ENCODE results near the gene C14orf132.
"Not testable (repeated sequence)": the region's sequence is repeated elsewhere in the genome, so short reads cannot be mapped to it uniquely, and the experiment has no call there.

Gene C14orf132

DNA sequence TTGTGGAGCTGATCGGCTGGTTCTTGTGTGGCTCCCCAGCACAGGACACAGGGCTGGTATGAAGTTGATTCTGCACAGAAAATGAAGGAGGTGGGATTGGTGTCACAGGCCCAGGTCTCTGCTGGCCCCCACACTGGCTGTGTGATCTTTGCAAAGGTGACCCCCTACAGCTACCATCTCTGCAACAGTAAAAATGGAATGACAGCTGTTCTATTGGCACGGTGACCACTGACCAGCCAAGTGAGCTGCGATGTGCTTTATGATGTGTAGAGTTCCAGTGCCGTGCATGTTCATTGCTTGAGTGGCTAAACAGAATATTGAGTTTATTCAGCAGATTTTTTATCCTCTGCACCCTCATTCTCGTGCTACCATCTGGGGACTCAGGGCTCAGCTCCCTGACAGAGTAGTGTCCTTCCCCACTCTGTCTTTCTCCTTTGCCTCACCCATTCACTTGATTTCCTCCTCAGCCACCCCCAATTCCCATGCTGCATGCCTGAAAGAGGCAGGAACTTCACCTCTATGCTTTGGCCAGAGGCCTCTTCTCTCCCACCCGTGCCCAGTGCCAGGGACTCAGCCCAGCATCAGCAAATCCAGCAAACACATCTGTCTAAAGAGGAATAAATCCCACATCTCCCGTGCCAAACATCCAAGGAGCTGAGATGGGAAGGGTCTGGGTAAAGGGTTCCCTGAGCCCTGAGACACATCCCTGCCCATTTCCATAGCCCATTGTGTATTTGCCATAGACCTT lies 21.2 kb downstream of the C14orf132 start:
- no peak for FAIRE-seq

DNA sequence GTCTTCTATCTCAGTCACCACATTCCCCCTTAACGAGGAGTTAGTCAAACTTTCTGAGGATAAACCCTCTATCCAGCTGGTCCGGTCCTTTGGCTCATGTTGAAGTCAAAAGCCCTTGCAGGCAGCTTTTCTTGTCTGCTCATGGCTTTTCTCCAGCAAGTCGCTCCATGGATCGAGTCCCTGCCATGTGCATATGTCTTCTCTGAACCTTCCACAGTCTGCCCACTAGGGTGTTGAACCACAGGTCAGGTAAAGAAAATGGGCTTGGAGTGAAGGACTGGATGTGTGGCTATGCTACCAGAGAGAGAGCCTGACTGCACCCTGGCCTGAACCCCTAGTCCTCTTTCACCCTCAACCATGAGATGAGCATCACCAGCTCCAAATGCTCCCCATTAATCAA lies 22.8 kb downstream of the C14orf132 start:
- no peak for FAIRE-seq

DNA sequence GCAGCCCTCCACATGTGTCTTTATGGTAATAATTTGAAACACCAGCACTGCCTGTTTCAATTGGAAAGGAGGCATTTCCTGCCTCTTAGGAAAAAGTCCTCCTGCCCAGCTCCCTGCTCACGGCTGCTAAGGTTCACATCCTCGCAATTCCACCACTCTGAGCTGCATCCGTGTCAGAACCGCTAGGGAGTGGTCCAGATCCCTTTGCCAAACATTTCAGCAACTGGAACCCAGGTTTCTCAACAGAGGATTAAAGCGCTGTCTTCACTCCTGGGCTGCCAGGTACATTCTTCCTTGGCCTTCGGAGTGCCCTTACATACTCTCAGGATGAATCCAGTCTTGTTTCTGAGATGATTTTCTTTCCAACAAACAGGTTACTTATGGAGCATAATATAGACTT lies 23.3 kb downstream of the C14orf132 start:
- no peak for FAIRE-seq

DNA sequence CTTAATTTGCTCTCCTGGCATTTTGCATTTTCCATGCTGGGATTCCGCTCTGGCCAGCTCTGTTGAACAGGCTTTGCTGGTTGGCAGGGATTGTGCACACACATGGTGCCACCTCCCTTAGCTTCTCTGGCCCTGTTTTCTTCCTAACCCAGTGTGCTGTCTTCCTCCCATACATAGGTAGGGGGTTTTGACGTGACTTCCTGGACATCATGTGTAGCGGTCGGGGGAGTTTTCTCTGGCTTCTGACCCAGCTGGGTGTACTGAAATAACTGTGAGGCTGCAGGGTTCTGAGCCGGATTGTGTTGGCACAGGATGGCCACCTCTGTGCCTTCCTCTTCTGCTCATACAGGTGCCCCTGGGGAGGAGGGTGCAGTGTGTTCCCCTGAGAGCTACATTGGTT lies 25.7 kb downstream of the C14orf132 start:
- no peak for FAIRE-seq

DNA sequence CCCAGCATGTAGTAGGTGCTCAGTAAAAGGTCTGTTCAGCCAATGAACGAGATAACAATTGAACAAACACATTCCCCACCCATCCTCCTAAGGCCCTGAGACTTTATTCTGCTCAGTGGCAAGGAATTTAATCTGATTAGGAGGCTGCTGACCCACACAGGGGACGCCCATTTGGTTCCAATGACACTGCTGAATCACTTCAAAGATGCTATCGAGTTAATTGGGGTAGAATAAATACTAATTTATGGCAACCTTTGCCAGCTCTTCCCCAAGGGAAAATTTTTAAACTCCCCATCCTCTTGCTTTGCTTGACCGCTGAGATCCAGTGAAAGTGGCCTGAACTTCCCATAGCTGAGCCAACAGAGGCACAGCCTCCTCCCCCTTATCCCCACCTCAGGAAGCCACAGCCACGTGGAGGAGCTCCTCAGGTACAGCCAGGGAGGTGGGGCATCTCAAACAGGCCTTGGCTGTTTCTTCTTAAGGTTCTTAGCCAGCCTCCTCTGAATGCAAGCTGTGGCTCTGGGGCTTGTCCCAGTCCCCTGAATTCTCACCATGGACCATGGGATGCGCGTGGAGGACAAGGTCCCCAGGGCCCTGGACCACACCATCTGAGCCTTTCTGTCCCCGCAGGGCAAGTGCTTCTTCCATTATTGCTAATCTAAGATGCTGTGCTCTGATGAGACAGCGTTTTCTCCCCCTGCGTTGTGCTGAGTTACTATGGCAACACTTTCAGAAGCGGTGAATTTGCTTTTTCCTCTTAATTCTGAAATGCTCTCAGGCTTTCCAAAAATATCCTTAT lies 26.7 kb downstream of the C14orf132 start:
- FAIRE-seq: no peak

DNA sequence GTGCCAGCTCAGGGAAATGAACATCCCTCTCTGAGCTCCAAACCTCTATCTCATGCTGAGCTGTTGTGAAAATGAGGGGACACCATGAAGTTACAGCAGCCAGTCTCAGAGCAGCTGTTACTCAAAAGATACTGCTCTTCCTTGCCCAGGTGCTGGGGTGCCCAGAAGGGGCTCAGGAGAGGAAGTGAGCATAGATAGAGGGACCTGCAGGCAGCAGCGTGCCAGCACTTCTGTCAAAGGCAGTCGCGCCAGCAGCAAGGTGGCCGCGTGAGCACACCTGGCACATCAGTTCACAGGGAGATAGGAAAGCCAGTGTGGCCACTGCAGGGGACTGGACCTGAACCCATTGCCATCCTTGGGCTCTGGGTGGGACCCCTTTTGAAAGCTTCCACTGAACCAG lies 27.8 kb downstream of the C14orf132 start:
- no peak for FAIRE-seq

GRCh38 chr14:96067985-96068930 lies 29.1 kb downstream of the C14orf132 start:
- no peak for FAIRE-seq

GRCh38 chr14:96069421-96069820 lies 30.3 kb downstream of the C14orf132 start:
- no peak for FAIRE-seq

- FAIRE-seq: no peak
Observed at GRCh38 chr14:96071561-96071960, 32.4 kb downstream of the C14orf132 start.

DNA sequence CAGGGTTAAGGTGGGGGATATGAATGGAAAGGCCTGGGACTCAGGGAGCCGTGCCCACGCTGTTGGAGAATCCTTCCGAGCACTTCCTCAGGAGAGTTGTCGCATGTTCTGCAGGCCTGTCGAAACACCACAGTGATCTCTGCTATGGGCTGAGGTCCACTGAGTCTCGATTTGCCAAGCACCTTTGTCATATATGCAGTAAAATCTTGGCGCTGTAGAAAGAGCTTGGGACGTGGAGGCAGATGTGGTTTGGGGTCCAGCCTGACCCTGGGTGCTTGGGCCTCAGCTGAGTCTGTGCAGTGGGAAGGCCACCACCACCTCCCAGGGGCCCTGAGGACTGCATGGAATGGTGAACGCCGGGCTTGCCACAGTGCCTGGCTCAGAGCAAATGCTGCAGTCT lies 32.9 kb downstream of the C14orf132 start:
- FAIRE-seq: no peak

- no peak for FAIRE-seq
Observed at GRCh38 chr14:96072746-96073145, 33.6 kb downstream of the C14orf132 start.

DNA sequence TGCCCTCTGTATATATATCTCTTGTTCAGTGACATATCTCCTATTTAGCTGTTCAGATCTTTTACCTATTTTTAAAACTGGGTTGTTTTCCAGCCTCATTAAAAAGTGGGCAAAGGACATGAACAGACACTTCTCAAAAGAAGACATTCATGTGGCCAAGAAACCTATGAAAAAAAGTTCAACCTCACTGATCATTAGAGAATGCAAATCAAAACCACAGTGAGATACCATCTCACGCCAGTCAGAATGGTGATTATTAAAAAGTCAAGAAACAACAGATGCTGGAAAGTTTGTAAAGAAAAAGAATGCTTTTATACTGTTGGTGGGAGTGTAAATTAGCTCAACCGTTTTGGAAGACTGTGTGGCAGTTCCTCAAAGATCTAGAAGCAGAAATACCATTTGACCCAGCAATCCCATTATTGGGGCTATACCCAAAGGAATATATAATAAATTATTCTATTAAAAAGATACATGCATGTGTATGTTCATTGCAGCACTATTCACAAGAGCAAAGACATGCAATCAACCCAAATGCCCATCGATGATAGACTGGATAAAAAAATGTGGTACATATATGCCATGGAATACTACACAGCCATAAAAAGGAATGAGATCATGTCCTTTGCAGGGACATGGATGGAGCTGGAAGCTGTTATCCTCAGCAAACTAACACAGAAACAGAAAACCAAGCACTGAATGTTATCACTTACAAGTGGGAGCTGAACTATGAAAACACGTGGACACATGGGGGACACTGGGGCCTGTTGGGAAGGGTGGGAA lies 34.3 kb downstream of the C14orf132 start:
- not testable (repeated sequence) for FAIRE-seq

DNA sequence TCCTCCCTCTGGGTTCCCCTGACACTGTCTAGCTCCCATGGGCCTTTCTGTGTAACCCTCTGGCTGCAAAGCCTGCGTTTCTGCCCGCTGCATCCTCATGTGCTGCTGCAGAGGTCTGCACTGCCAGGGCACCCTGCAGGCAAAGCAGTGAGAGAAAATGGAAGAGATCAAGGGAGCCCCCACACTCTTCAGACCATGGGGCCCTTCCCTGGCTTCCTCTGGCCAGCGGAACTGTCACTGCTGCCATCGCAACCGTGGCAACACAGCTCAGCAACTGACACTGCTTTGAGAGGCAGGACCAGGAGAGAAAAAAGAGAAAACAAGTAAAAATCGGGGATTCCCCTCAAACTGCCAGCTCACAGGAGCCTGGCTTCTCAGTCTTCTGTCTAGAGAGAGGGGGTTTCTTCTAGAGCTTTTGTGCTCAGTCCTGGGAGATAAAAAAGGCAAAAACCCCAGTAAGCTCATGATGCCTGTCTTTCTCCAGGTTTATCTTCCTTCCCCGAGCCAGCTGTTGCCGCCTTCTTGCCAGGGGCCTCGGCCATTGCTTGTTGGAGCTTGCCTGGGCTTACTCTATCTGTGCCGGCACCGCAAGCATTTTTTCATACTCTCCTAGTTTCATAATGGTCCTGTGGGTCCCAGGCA lies 38.9 kb downstream of the C14orf132 start:
- no peak for FAIRE-seq

DNA sequence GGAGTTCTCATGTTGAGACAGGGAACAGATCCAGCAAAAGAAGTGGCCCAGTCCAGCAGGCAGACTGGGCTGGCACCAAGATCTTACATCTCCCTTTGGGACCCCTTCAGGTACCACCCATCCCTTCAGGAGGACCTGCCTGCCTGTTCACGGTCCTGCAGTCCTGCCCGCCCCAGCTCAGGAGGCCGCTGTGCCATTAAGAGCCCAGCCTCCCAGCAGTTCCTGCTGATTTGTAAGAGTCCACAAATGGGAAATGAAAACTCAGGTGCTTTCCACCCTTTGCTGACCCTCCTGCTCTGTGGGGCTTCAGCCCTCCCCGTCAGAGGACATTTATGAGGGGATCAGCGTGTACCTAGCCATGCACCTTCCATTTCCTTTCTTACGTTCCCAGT lies 39.5 kb downstream of the C14orf132 start:
- no peak for FAIRE-seq

GRCh38 chr14:96079066-96079465 lies 39.9 kb downstream of the C14orf132 start:
- FAIRE-seq: no peak

DNA sequence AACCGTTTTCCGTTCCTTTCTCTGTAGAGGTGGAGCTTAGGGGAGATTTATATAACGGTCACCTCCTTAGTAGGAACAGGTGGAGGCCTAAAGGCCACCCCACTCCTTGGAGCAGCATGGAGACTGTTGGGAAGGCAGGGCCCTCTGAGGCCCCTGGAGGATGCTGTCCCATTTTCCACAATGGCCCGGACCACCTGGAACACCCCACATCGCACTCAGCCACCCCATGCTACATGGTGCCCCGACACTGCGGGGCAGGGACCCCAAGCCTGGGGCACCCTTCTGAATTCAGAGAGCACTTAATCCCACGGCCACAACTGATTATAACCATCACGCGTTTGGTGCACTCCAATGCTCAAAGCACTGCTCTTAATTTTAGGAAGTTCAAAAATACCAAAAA lies 41.4 kb downstream of the C14orf132 start:
- FAIRE-seq: no peak

DNA sequence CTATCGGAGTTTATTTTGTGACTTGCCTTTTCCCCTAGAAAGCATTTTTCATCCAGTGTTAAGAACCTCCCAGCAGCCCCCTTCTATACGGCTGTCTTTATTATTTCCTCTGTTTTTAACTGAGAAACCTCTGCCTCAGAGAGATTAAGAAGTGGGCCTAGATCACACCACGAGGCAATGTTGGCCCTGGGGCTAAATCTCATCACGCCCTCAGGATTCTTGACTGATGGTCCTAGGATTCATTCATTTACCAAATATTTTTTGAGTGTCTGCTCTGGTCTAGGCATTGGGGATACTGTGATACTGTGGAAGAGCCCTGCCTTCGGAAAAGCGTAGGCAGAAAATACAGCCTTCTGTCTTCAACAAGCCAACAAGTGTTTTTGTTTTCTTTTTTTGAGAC lies 42.1 kb downstream of the C14orf132 start:
- FAIRE-seq: no peak

GRCh38 chr14:96081767-96082400 lies 42.7 kb downstream of the C14orf132 start:
- no peak for FAIRE-seq

DNA sequence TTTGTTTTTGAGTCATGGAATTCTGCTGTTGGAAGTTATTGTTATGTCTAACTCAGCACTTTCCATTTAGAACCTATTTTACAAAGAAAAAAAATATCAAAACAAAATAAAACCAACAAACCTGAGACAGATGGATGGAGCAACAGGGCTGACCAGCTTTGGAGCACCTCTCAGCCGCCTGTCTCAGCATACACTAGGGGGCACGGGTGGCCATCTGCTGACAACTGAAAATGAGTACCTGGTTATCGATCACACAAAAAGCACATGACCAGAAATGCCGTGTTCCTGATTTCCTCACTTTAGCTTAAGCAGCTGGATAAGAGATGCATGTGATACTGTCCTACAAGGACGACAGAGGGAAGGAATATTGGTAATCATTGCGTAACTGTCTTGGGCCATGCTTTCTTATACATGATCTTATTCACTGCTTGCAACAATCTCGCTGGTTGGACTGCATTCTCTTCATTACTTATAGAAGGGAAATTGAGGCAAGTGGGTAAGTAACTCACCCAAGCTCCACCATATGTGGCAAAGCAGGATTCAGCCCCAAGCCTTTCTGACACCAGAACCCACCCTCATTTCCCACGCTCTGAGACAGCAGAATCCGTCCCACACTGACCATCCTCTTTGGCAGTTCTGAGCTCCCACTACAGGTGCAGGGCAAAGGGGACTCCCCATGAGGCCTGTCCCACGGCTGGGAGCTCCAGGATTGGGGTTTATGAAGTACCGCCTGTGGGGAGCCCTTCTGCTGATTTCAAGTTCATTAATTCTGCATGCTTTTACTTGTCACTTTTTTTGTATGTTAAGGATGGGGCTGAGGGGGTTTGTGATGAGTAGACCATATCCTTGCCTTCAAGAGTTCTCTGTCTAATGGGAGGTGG lies 43.5 kb downstream of the C14orf132 start:
- no peak for FAIRE-seq

- no peak for FAIRE-seq
Observed at GRCh38 chr14:96083667-96084320, 44.6 kb downstream of the C14orf132 start.

Measured in G401.6 (cell line).